ENCODE data around the gene SMPDL3A. TPM values are rescaled to one million over a fixed set of nuclear protein-coding genes. Genes with fewer than 3 reads are reported as not detected.

Gene SMPDL3A, protein sequence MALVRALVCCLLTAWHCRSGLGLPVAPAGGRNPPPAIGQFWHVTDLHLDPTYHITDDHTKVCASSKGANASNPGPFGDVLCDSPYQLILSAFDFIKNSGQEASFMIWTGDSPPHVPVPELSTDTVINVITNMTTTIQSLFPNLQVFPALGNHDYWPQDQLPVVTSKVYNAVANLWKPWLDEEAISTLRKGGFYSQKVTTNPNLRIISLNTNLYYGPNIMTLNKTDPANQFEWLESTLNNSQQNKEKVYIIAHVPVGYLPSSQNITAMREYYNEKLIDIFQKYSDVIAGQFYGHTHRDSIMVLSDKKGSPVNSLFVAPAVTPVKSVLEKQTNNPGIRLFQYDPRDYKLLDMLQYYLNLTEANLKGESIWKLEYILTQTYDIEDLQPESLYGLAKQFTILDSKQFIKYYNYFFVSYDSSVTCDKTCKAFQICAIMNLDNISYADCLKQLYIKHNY
- total RNA-seq: 10.2 and 12.2 TPM in 2 replicates

GRCh38 chr6:122789182-122790027 is at the start of gene SMPDL3A:
TSS of gene SMPDL3A (plus strand) at chr6:122789258. CDS start at chr6:122789347, 89 bp downstream.

DNA sequence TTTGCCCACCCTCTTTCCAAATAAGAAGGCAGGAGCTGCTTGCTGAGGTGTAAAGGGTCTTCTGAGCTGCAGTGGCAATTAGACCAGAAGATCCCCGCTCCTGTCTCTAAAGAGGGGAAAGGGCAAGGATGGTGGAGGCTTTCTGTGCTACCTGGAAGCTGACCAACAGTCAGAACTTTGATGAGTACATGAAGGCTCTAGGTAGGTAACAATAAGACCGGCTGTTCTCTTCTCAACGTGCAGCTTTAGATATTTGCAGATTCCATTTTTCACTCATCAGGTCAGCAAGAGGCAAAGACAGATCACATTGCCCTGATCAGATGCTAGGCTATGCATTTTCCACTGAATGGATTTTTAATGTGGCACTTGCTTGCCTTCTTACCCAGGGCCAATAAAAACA is 9.4 kb upstream of the SMPDL3A start, which contains the start of gene FABP7:
TSS of gene FABP7 (plus strand) at position 50 of the 400 bp plus-strand sequence. CDS start at position 129, 79 bp downstream.

Small RNA genes lying within 50 kb of the gene (small RNA-seq; reads per million reads assigned to genes)
- 0.33 reads per million for gene RN7SL564P

Other genes starting within 250 kb of the SMPDL3A start
- 0.12 and 0.16 TPM in 2 replicates for gene PKIB, start 178.9 kb upstream of the SMPDL3A start, total RNA-seq
- not detected in 2 replicates for gene FABP7, start 9.5 kb upstream of the SMPDL3A start, total RNA-seq
- gene CLVS2, start 207.0 kb downstream of the SMPDL3A start, total RNA-seq: not detected in 2 replicates

Data from hair follicle dermal papilla cell (primary cell).